Mesenchymal stem cell (in vitro differentiated cells and primary cell): ENCODE data around the gene PTPRR.

Experiments used
- DNase-seq: peaks from one replicate; pipeline ENCODE4 v3.0.0-alpha.2; 2013
- H2AFZ ChIP-seq: one replicate; pipeline ENCODE4 v1.6.1; 2013; ENCODE audit warnings: low read depth, mild to moderate bottlenecking, control low read depth, inconsistent platforms, low read length, moderate library complexity
- H2AK5ac ChIP-seq: 2 replicates; pipeline ENCODE4 v1.6.1; 2013; ENCODE audit warnings: low read length, moderate library complexity, mild to moderate bottlenecking, inconsistent platforms; ENCODE audit not compliant: severe bottlenecking
- H2BK120ac ChIP-seq: one replicate; pipeline ENCODE4 v1.6.1; 2013; ENCODE audit warnings: low read depth, mild to moderate bottlenecking, inconsistent platforms, low read length, moderate library complexity
- H2BK12ac ChIP-seq, 2 experiments: one replicate each; pipeline ENCODE4 v1.6.1; 2013; ENCODE audit warnings: inconsistent platforms in 2 of 2, low read length in 2 of 2, mild to moderate bottlenecking in 2 of 2, moderate library complexity in 2 of 2, control low read depth in 1 of 2
- H2BK15ac ChIP-seq: one replicate; pipeline ENCODE4 v1.6.1; 2013; ENCODE audit warnings: mild to moderate bottlenecking, low read depth, inconsistent platforms; ENCODE audit not compliant: poor library complexity, severe bottlenecking
- H2BK5ac ChIP-seq: 2 replicates; pipeline ENCODE4 v1.6.1; 2013; ENCODE audit warnings: low read depth, mild to moderate bottlenecking, low read length, control low read depth, inconsistent platforms; ENCODE audit not compliant: poor library complexity, severe bottlenecking
- H3K14ac ChIP-seq, 2 experiments: one replicate each; pipeline ENCODE4 v1.6.1; 2013; ENCODE audit warnings: inconsistent platforms in 2 of 2, low read length in 2 of 2, control low read depth in 1 of 2, mild to moderate bottlenecking in 1 of 2, moderate library complexity in 1 of 2
- H3K18ac ChIP-seq, 2 experiments: one replicate each; pipeline ENCODE4 v1.6.1; 2013; ENCODE audit warnings: inconsistent platforms in 2 of 2, low read length in 2 of 2, control low read depth in 1 of 2, low read depth in 1 of 2, mild to moderate bottlenecking in 1 of 2
- H3K23ac ChIP-seq, 2 experiments: one replicate each; pipeline ENCODE4 v1.6.1; 2013; ENCODE audit warnings: inconsistent platforms in 2 of 2, low read length in 2 of 2, mild to moderate bottlenecking in 2 of 2, moderate library complexity in 2 of 2, control low read depth in 1 of 2
- H3K27ac ChIP-seq: 2 replicates; pipeline ENCODE4 v1.5.1; 2013; ENCODE audit warnings: mild to moderate bottlenecking, moderate library complexity, low read length, control low read depth, inconsistent platforms; ENCODE audit not compliant: poor library complexity, severe bottlenecking
- H3K27me3 ChIP-seq, 2 experiments: 2 replicates each; pipeline versions ENCODE4 v1.6.1 to v1.7.0; 2013; ENCODE audit warnings: low read length in 2 of 2, mild to moderate bottlenecking in 2 of 2, moderate library complexity in 2 of 2, control low read depth in 1 of 2, inconsistent platforms in 1 of 2; ENCODE audit not compliant: control insufficient read depth in 1 of 2, insufficient read depth in 1 of 2
- H3K36me3 ChIP-seq, 2 experiments: 2 replicates each; pipeline versions ENCODE4 v1.6.1 to v1.7.0; 2013; ENCODE audit warnings: low read length in 2 of 2, control low read depth in 1 of 2, inconsistent platforms in 1 of 2, low read depth in 1 of 2, mild to moderate bottlenecking in 1 of 2; ENCODE audit not compliant: insufficient read depth in 2 of 2, control insufficient read depth in 1 of 2
- H3K4ac ChIP-seq, 2 experiments: one replicate each; pipeline ENCODE4 v1.6.1; 2013; ENCODE audit warnings: inconsistent platforms in 2 of 2, low read length in 2 of 2, mild to moderate bottlenecking in 2 of 2, moderate library complexity in 2 of 2, control low read depth in 1 of 2, low read depth in 1 of 2
- H3K4me1 ChIP-seq: 2 replicates; pipeline ENCODE4 v1.6.1; 2013; ENCODE audit warnings: low read depth, low read length, control low read depth; ENCODE audit not compliant: control insufficient read depth, insufficient read depth
- H3K4me2 ChIP-seq: 2 replicates; pipeline ENCODE4 v1.6.1; 2013; ENCODE audit warnings: low read length, mild to moderate bottlenecking, inconsistent platforms; ENCODE audit not compliant: poor library complexity, severe bottlenecking
- H3K4me3 ChIP-seq, 2 experiments: 2 replicates each; pipeline versions ENCODE4 v1.5.1 to v1.7.0; 2013; ENCODE audit warnings: low read length in 2 of 2, mild to moderate bottlenecking in 2 of 2, control low read depth in 1 of 2, low read depth in 1 of 2; ENCODE audit not compliant: insufficient read depth in 1 of 2
- H3K79me1 ChIP-seq: replicated peaks from 2 replicates; pipeline ENCODE4 v1.6.1; 2013; ENCODE audit warnings: mild to moderate bottlenecking, control low read depth, low read length, inconsistent platforms; ENCODE audit not compliant: poor library complexity, severe bottlenecking
- H3K9ac ChIP-seq: 2 replicates; pipeline ENCODE4 v1.7.0; 2013; ENCODE audit warnings: mild to moderate bottlenecking, low read length, moderate library complexity
- H3K9me3 ChIP-seq: 2 replicates; pipeline ENCODE4 v1.7.0; 2013; ENCODE audit warnings: mild to moderate bottlenecking, low read length; ENCODE audit not compliant: control insufficient read depth
- H4K8ac ChIP-seq: one replicate; pipeline ENCODE4 v1.6.1; 2013; ENCODE audit warnings: inconsistent platforms, mild to moderate bottlenecking, low read length, moderate library complexity
- H4K91ac ChIP-seq: one replicate; pipeline ENCODE4 v1.6.1; 2013; ENCODE audit warnings: mild to moderate bottlenecking, low read length, inconsistent platforms
- WGBS: methylation state at CpG from one replicate; pipeline ENCODE4 v1.1.7; 2013; ENCODE audit warnings: mixed read lengths; 5-methylcytosine and 5-hydroxymethylcytosine counted together

The PTPRR gene

DNA sequence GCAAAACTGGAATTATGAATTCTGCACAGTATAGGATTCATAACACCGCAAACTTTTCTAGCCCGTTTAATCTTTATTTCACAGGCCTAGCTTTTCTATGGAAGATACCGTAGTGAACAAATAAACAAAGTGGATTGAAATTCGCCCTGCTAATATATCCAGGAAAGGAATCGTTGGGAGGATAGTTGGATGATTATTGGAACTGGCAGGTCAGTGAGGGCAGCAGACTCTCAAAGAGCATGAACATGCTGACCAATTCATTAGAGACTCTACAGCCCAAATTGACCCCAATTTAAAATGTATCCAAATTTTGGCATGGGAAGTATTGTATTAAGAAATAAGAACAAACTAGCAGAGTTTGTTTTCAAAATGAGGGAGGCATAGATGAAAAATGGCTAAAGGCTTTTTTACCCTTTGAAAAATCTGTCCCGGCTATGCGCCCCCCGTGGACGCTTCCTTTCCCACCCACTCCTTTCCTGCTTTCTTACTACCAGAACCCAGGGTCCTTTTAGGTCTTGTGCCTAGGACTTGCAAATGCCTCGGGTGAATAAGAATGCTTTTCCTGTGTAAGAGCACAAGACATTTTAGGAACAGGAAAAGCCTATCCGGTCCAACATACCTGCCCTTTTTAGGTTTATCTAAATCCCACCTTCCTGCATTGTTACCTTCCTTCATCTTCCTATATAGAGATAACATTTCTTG lies 198.7 kb downstream of the PTPRR start:
- no peak overlapping the region for H2AFZ ChIP-seq
- H3K18ac ChIP-seq, result no peak overlapping the region
- no peak overlapping the region for H2BK15ac ChIP-seq
- no peak overlapping the region for H2BK5ac ChIP-seq
- H3K9me3 ChIP-seq, result no peaks in the 10 kb centered on the region
- H3K4ac ChIP-seq, result no peak overlapping the region
- no peak overlapping the region for H4K8ac ChIP-seq
- no peak for DNase-seq
- H3K4me1 ChIP-seq, result no peaks in the 10 kb centered on the region
- H4K91ac ChIP-seq, result no peak overlapping the region
- H3K14ac ChIP-seq, result no peak overlapping the region
- no peak overlapping the region for H3K9ac ChIP-seq
- no peaks in the 10 kb centered on the region for H3K36me3 ChIP-seq
- no peak overlapping the region for H3K4me2 ChIP-seq
- H3K27me3 ChIP-seq, result no peaks in the 10 kb centered on the region
- no peaks in the 10 kb centered on the region for H3K79me1 ChIP-seq
- no peak overlapping the region for H2BK120ac ChIP-seq
- H3K27ac ChIP-seq, result no peak overlapping the region
- H2AK5ac ChIP-seq, result no peak overlapping the region
- H2BK12ac ChIP-seq, result no peak overlapping the region
- WGBS, result 79% methylated on average over 11 of the region's 11 CpGs
- no peak overlapping the region for H3K4me3 ChIP-seq
- H3K23ac ChIP-seq, result no peak overlapping the region

DNA sequence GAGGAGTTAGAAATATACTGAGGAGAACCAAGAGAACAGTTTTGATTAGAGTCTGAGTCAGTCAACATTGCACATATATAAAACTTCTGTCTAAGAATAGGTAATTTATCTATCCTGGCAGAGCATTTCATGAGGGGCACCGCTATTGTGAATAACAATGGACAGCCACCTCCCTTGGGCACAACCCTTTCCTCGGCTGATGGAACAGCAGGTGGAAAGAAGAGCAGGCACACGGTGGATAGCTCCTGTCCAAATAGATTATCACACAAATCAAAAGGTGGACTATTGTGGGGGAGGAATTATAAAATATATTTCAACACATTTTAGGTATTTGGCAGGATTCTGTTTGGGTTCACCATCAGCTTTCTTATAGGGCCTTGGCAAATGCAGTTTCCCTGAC lies 199.3 kb downstream of the PTPRR start:
- Histone ChIP-seq H4K91ac (no peak overlapping the region), H3K4ac (no peak overlapping the region), H3K27me3 (no peaks in the 10 kb centered on the region), H3K4me1 (no peaks in the 10 kb centered on the region), H3K36me3 (no peaks in the 10 kb centered on the region), H3K79me1 (no peaks in the 10 kb centered on the region), H3K4me2 (no peak overlapping the region), H2AFZ (no peak overlapping the region), H3K23ac (no peak overlapping the region), H3K9me3 (no peaks in the 10 kb centered on the region), H2BK12ac (no peak overlapping the region), H2BK120ac (no peak overlapping the region), H4K8ac (no peak overlapping the region), H3K9ac (no peak overlapping the region), H3K14ac (no peak overlapping the region), H3K18ac (no peak overlapping the region), H2AK5ac (no peak overlapping the region), H2BK15ac (no peak overlapping the region), H3K27ac (no peak overlapping the region), H2BK5ac (no peak overlapping the region), H3K4me3 (no peak overlapping the region)
- 100% methylated on average over 2 of the region's 3 CpGs for WGBS
- no peak for DNase-seq

DNA sequence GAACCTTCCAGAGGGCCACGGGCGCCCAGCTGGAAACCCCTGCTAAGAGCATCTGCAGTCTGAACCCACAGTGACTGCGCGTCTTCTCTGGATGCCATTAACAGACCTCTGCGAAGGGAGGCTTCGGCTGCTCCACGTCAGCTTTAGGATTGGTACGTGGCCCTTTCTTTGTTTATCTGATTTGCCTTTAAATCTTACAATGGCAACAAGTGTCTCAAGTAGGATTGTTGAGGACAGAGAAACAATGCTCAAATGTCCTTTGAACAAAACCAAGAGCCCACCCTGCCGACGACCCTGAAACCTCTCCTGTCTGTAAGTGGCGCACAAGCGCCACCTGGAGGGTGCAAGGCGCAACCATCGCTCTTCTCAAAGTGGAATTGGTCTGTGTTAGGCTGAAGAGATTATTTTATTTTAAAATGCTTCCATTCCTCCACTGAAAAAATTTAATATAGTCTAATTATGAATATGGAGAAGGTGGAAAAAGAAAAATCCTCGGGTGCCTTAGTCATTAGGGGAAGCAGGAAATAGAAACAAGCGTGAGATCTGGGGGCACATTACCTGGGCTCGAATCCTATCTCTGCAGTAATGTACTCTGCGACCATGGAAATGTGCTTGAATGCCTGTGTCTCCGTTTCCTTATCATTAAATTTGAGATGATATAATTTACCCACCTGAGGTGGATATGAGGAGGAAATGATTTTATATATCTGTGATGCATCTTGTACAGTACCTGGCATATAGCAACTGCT lies 200.7 kb downstream of the PTPRR start:
- H4K91ac ChIP-seq, result no peak overlapping the region
- H2BK15ac ChIP-seq, result no peak overlapping the region
- peak overlapping the region; percentile 62 for H3K4me2 ChIP-seq
- no peak overlapping the region for H3K4ac ChIP-seq
- H3K4me3 ChIP-seq, result peak overlapping the region in 1 of 2 experiments; percentile 70
- peak overlapping the region; percentile 80 for H3K9ac ChIP-seq
- H3K14ac ChIP-seq, result no peak overlapping the region
- no peaks in the 10 kb centered on the region for H3K36me3 ChIP-seq
- no peaks in the 10 kb centered on the region for H3K27me3 ChIP-seq
- no peak overlapping the region for H2AFZ ChIP-seq
- H3K27ac ChIP-seq, result no peak overlapping the region
- H4K8ac ChIP-seq, result no peak overlapping the region
- 64% methylated on average over 12 of the region's 19 CpGs for WGBS
- H3K9me3 ChIP-seq, result no peaks in the 10 kb centered on the region
- peak; percentile 30 for DNase-seq
- H3K4me1 ChIP-seq, result no peaks in the 10 kb centered on the region
- H2AK5ac ChIP-seq, result no peak overlapping the region
- H2BK12ac ChIP-seq, result no peak overlapping the region
- no peak overlapping the region for H2BK120ac ChIP-seq
- H3K18ac ChIP-seq, result no peak overlapping the region
- H3K79me1 ChIP-seq, result no peaks in the 10 kb centered on the region
- H3K23ac ChIP-seq, result no peak overlapping the region
- no peak overlapping the region for H2BK5ac ChIP-seq

DNA sequence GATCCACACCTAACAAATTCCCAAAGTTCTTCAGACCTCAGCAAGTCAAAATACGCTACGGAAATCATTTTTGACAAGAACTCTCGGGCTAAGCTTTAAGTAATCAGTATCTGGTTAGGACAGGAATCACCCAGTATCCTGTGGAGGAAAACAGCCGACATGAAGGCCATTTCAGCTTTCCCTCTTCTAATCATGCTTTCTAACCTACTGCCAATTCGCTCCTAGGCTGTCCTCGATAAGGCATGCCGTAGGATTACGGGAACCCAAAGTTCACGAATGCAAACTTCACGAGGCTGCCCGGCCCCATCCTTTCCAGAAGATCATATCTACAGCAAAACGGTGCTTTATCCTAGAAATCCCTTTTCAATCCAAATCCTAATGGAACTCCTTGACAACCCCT lies 201.5 kb downstream of the PTPRR start:
- Histone ChIP-seq H3K4me3 (no peak overlapping the region), H3K23ac (no peak overlapping the region), H3K9ac (no peak overlapping the region), H2AFZ (no peak overlapping the region), H3K14ac (no peak overlapping the region), H2BK5ac (no peak overlapping the region), H3K9me3 (no peaks in the 10 kb centered on the region), H3K27ac (no peak overlapping the region), H3K79me1 (no peaks in the 10 kb centered on the region), H4K8ac (no peak overlapping the region), H2BK15ac (no peak overlapping the region), H2AK5ac (peak overlapping the region; percentile 56), H3K4me2 (peak overlapping the region; percentile 25), H2BK12ac (no peak overlapping the region), H2BK120ac (peak overlapping the region; percentile 19), H4K91ac (no peak overlapping the region), H3K4ac (no peak overlapping the region), H3K18ac (no peak overlapping the region), H3K36me3 (no peaks in the 10 kb centered on the region), H3K4me1 (no peaks in the 10 kb centered on the region), H3K27me3 (no peaks in the 10 kb centered on the region)
- 94% methylated on average over 12 of the region's 12 CpGs for whole genome bisulfite sequencing
- DNase-seq, result no peak
